Measurements from ENCODE around the gene AGRN. TPM values are rescaled to one million over a fixed set of nuclear protein-coding genes. Genes with fewer than 3 reads are reported as not detected.

Gene AGRN
- total RNA-seq, 1 donor from 2014 or later = 68.4 TPM

GRCh38 chr1:1035291-1035943 is 15.5 kb downstream of the AGRN start:
- no peak for DNase-seq (ENCODE audit: low spot score)

GRCh38 chr1:1037366-1038327 is 17.7 kb downstream of the AGRN start:
- no peak for DNase-seq (ENCODE audit: low spot score)

GRCh38 chr1:1038694-1039093 is 18.8 kb downstream of the AGRN start:
- DNase-seq (ENCODE audit: low spot score) = no peak

DNA sequence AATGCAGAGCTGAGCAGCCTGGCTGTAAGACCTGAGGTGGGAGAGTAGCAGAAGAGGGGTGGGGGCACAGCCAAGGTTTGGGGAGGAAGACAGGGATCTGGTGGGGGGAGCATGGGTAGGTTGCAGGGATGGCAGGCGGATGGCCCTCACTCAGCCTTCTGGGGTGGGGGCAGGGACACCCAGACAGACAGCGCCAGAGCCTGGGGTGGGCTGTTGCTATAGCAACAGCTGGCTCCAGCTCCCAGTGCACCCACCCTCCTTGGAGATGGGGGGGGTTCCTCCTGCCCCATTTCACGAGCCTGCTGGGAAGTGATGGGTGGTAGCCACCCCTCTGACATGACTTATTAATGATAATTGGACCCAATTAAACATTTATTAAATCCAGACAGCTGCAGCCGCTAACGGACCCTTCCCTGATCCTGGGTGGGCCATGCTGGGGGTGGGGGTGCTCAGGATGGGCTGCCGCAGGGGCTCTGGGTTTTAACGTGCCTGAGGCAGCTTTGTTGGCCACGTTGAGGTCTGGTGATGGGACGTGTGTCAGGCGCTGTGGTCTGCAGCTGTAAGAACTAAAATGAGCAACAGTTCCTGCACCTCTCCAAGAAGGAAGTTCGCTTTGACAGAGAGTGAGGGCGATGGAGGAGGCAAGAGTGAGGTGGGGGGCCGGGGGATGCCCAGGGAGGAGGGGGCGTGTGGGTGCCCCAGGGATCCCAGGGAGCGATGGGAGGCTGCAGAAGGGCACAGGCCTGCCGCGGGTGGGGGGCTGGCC is 19.4 kb downstream of the AGRN start:
- DNase-seq (ENCODE audit: low spot score) = no peak

DNA sequence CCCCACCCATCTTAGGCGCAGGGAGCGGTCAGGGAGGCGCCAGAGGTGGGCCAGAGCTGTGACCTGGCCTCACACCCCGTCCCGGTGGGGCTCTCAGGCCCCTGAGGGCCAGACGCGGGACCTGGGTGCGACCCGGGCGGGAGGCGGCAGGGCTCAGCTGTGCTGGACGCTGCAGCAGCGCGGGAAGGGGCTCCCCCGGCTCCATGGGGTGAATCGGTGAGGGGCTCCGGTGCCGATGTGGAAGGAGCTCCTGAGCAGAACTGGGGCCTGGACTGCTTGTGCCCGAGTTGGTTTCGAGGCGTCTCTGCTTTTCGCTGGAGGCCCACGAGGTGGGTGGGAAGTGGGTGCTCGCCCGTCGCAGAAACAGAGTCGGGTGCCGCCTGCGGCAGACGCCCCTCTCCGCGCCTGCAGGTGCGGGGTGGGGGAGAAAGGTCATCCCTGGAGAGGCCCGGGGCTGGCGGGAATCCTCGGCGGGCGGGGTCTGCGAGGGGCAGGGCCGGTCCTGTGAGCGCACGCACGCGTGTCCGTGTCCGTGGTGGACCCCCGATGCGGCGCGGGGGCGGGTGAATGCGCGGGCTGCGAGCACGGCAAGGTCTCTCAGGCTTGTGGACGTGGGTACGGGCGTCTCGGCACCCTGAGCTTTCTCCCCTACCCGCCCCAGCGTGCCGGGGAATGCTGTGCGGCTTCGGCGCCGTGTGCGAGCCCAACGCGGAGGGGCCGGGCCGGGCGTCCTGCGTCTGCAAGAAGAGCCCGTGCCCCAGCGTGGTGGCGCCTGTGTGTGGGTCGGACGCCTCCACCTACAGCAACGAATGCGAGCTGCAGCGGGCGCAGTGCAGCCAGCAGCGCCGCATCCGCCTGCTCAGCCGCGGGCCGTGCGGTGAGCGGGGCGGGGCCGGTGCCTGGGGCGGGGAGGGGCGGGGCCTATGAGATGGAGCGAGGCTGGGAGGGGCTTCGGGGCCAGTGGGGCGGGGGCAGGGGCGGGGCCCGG is 20.4 kb downstream of the AGRN start:
- DNase-seq (ENCODE audit: low spot score) = peak; percentile 57

- no peak for DNase-seq (ENCODE audit: low spot score)
These were observed 21.2 kb downstream of the AGRN start for GRCh38 chr1:1041092-1041523.

DNA sequence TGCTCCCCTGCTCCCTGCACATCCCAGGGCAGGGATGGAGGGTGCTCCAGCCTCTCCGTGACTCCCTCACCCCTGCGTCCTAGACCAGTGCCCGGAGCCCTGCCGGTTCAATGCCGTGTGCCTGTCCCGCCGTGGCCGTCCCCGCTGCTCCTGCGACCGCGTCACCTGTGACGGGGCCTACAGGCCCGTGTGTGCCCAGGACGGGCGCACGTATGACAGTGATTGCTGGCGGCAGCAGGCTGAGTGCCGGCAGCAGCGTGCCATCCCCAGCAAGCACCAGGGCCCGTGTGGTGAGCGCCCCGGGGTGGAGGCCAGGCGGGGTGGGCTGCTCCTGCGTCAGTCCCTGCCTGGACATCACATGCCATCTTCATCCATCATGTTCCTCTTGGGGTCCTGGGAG is 22.0 kb downstream of the AGRN start:
- DNase-seq (ENCODE audit: low spot score) = no peak

GRCh38 chr1:1042835-1043234 is 22.9 kb downstream of the AGRN start:
- no peak for DNase-seq (ENCODE audit: low spot score)

- DNase-seq (ENCODE audit: low spot score) = no peak
These were observed 23.5 kb downstream of the AGRN start for GRCh38 chr1:1043411-1043810.

GRCh38 chr1:1043921-1044320 is 24.0 kb downstream of the AGRN start:
- no peak for DNase-seq (ENCODE audit: low spot score)

DNA sequence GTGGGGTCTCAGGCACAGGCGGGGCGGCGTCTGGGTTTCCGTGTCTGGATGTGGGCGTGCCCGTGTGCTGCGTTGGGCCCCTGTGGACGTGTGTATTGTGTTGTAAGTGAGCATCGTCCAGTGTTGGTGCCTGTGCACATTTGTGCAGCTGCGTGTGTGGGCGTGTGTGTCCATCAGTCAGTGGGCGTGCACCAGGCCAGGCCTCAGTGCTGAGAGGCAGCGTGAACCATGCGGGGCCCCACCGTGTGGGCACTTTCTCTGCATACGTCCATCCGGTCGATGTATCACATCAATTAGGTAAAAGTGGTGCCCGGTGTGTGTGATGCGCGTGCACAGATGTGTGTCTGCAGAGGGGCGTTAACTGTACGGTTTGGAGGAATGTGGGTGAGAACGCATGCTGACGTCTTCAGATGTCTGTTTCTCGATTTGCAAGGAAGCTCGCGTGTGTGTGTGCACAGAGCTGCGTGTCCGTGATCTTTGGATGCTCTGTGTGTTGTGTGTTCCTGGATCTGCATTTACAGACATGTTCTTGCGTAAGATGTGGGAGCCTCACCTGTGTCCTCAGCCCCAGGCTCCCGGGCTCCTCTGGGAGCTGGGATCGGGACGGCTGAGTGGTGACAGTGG is 24.6 kb downstream of the AGRN start:
- no peak for DNase-seq (ENCODE audit: low spot score)

DNA sequence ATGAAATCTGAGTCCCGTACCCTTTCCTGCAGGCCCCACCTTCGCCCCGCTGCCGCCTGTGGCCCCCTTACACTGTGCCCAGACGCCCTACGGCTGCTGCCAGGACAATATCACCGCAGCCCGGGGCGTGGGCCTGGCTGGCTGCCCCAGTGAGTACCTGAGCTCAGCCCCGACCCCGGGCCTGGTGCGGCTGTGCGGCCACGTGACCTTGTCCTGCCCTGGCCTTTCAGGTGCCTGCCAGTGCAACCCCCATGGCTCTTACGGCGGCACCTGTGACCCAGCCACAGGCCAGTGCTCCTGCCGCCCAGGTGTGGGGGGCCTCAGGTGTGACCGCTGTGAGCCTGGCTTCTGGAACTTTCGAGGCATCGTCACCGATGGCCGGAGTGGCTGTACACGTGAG is 25.2 kb downstream of the AGRN start:
- no peak for DNase-seq (ENCODE audit: low spot score)

DNA sequence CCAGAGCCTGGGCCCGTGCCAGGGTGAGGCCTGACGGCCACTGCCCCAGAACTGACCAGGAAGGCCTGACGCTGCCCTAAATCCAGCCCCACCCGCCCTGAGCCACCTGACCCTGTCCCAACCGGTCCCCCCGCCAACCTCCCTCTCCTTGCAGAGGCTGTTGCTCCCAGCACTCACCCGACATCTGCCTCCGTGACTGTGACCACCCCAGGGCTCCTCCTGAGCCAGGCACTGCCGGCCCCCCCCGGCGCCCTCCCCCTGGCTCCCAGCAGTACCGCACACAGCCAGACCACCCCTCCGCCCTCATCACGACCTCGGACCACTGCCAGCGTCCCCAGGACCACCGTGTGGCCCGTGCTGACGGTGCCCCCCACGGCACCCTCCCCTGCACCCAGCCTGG is 26.3 kb downstream of the AGRN start:
- DNase-seq (ENCODE audit: low spot score) = no peak

DNA sequence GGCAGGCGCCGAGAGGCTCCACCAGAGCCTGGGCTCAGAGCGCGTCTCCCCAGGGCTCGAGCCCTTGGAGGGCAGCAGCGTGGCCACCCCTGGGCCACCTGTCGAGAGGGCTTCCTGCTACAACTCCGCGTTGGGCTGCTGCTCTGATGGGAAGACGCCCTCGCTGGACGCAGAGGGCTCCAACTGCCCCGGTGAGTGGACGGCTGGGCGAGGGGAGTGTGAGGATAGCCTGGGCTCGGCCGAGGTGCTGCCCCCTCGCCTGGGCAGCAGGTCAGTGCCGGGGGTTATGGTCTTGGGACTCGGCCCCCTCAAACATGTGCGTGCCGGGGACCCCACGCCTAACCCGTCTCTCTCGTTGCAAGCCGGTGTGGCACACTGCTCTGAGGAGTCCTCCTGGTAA is 26.8 kb downstream of the AGRN start:
- no peak for DNase-seq (ENCODE audit: low spot score)

GRCh38 chr1:1047407-1047806 is 27.5 kb downstream of the AGRN start:
- no peak for DNase-seq (ENCODE audit: low spot score)

DNA sequence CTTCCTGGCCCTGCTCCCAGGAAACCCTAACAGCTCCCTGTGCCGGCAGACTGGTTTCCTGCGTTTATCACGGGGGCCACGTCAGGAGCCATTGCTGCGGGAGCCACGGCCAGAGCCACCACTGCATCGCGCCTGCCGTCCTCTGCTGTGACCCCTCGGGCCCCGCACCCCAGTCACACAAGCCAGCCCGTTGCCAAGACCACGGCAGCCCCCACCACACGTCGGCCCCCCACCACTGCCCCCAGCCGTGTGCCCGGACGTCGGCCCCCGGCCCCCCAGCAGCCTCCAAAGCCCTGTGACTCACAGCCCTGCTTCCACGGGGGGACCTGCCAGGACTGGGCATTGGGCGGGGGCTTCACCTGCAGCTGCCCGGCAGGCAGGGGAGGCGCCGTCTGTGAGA is 28.0 kb downstream of the AGRN start:
- DNase-seq (ENCODE audit: low spot score) = no peak

DNA sequence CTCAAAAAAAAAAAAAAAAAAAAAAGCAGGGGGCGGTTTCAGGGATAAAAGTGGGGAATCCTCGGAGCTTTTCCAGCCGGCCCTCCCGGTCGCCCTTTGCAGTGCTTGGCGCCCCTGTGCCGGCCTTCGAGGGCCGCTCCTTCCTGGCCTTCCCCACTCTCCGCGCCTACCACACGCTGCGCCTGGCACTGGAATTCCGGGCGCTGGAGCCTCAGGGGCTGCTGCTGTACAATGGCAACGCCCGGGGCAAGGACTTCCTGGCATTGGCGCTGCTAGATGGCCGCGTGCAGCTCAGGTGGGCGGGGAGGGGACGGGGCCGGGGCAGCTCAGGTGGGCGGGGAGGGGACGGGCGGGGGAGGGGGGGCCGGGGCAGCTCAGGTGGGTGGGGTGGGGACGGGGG is 28.8 kb downstream of the AGRN start:
- no peak for DNase-seq (ENCODE audit: low spot score)

- DNase-seq (ENCODE audit: low spot score) = no peak
These were observed 29.6 kb downstream of the AGRN start for GRCh38 chr1:1049318-1050165.

- no peak for DNase-seq (ENCODE audit: low spot score)
These were observed 30.7 kb downstream of the AGRN start for GRCh38 chr1:1050577-1051052.

All from umbilical cord (tissue), 2 donors.